ENCODE measurements around the gene MARCHF6.
"Not testable (repeated sequence)": the region's sequence is repeated elsewhere in the genome, so short reads cannot be mapped to it uniquely, and the experiment has no call there.

The MARCHF6 gene

DNA sequence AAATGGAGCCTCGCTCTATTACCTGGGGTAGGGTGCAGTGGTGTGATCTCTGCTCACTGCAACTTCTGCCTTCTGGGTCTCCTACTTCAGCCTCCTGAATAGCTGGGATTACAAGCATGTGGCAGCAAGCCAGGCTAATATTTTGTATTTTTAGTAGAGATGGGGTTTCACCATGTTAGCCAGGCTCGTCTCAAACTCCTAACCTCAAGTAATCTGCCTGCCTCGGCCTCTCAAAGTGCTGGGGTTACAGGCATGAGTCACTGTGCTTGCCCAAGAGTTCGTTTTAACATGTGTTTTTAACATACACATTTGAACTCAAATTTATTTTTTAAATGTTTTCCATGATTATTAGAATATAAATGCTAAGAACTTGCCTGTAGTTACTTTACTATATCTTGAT is 34.2 kb downstream of the MARCHF6 start:
- no peak for DNase-seq

DNA sequence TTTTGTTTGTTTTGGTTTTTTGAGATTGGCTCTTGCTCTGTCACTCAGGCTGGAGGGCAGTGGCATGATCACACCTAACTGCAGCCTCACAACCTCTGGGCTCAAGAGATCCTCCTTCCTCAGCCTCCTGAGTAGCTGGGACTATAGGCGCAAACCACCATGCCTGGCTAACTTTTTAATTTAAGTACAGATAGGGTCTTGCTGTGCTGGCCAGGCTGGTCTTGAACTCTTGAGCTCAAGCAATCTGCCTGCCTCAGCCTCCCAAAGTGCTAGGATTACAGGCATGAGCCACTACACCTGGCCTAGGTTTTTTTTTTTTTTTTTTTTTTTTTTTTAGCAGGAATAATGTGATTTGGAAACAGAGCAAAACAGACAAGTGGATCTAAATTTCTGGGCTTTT is 37.6 kb downstream of the MARCHF6 start:
- DNase-seq = no peak

DNA sequence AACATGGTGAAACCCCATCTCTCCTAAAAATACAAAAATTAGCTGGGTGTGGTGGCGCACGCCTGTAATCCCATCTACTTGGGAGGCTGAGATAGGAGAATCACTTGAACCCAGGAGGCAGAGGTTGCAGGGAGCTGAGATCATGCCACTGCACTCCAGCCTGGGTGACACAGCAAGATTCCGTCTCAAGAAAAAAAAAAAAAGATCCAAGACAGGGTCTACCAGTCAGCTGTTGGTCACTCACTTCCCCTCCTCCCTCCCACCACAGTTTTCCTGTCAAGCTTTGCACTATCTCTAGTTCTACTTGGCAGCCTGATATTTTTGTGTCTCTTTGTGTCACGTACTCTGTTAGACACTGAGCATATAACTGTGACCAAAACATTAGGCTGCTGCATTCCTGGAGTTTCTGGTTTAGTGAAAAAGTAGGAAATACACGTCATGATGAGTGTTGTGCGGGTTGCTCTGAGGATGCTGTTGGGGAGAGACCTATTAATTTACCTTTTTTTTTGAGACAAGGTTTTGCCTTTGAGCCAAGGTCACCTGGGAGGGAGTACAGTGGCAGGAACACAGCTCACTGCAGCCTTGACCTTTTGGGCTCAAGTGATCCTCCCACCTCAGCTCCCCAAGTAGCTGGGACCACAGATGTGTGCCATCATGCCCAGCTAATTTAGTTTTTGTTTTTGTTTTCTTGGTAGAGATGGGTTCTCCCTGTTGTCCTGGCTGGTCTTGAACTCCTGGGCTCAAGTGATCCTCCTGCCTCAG is 39.3 kb downstream of the MARCHF6 start:
- not testable (repeated sequence) for DNase-seq

DNA sequence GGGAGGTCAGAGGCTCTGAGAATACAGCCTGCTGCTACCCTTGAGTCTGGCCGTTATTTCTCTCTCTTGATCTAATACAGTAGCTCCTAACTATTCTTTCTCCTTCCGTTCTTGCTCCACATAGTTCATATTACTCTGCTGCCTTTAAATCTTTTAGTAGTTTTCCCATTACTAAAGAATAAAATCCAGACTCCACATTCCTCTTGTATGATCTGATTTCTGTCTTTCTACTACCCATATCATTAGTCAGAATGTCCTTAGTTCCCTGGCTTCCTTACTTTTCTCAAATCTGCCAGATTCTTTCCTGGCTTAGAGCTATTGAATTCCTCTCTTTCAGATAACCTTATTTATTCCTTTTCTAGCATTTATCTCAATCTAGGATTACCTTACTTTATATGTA is 40.0 kb downstream of the MARCHF6 start:
- no peak for DNase-seq

DNA sequence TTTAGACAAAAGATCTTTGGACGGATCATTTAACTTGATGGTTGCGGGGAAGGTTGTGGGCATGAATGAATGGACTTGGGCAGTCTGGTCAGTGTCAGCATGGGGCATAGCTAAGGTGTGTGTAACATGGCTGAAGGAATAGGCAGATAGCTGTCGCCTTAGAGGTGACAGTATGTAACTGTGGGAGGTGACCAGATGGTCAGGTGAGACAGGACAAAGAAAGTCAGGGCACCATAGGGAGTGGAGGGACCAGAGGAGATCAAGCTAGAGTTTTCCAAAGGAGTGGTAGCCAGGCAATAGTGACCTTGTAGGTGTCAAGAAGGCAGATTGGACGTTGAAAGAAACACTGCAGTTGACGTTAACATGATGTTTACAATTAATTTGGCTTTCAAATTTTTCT is 43.1 kb downstream of the MARCHF6 start:
- DNase-seq = no peak

DNA sequence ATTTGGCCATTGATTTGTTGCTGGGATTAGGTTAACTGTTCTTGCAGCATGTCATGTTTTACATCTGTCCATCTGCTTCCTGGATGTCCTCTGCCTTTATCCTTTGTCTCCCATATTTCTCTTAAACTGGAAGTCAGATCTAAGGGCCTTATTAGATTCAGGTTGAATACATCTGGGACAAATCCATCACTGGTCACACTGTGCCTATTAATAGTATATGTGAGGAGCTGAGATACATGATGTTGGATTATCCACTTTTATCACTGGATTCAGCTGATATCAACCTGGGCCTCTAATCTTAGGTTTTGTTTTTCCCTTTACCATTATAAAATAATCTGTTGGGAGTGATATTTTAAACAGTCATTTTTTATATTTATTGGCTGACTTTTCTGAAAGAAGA is 46.3 kb downstream of the MARCHF6 start:
- DNase-seq = no peak

DNA sequence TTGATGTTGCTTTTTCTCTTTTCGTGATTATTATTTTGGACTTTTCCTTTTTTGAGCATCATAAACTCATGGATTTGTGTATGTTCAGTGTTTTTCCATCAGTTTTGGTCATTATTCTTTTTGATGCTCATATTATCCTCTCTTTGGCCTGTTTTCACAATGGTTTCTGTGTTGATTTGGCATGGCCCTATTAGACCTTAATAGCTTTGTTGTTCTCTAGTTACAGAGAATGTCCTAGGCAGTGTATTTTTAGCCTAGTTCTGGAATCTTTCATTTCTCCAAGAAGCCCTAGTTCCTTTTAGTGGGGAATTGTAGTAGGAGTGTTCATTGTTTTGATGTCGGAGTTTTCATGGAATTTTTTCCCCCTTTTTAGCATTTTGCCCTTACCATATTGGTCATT is 46.9 kb downstream of the MARCHF6 start:
- DNase-seq = no peak

DNA sequence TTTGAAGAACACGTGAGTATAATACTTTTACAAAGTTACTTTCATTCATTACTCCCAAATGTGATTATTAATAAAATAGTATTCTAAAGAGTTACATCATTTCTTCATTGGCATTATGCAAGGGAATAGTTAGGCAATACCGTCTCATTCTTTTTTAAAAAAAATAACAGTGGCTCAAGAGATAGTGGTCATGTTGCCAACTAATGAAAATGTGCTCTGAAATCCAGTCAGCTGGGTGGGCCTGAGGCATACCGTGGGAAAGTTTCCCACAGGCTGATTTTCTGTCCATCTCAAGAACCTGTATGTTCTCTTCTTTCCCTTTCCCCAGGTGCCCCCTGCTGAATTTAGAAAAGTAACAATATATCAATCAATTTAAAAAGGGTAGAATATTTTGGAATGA is 47.3 kb downstream of the MARCHF6 start:
- no peak for DNase-seq

DNA sequence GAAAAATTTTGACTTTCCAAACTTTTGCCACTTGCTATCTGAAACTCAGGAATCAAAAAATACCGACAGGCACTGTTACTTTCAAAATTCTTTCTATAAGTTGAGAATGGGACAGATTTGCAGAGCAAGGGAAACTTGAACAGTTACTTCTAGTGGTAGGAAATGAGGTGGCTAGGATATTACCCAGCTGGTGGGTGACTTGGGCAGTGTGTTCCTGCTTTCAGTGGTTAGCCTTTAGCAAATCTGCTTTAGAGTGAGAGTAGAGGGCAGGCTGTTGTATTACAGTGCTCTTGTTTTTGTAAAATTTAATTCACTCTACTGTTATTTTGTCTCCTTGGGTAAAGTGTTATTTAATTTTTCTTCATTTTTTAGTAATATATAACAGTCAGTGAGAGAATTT is 48.0 kb downstream of the MARCHF6 start:
- DNase-seq = no peak

Measured in NCI-H2081 treated with DMSO at 0.1 percent for 48 hours (cell line).